ENCODE results near the gene GLDN. TPM values are rescaled to one million over a fixed set of nuclear protein-coding genes. Genes with fewer than 3 reads are reported as not detected.

Gene GLDN
- total and polyA plus RNA-seq, 2 of the 4 experiments (the other 2 are of a cell fraction) = under 0.01 TPM; not detected in 1

DNA sequence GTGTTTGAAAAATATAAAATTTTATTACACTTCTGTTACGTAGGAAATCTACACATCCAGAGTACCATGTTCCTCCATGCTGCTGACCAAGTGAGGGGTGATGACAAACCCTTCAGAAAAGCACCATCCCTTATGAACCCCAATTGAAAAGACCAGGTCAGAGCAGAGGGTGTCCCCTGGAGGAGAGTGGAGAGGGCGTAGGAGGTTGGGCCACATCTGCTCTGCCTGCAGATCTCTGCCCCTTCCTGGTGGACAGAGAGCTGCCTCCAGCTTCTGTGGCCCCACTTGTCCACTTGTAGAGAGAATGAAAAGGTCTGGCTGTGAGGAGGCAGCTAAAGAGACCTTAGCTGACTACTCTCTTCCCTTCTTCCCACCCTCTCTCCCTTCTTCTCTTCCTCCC, 55.5 kb downstream of the GLDN start:
- no CpG with 5 or more reads among the region's 2 CpGs for WGBS, 2 experiments (ENCODE audit: extremely low coverage in 2 of 2, insufficient read length in 1 of 2)
- H3K56ac ChIP-seq (ENCODE audit: extremely low read depth, insufficient read depth, low read length) = no peak overlapping the region
- BruUV-seq (replicated peaks) = no TSS peak
- H2BK120ac ChIP-seq (ENCODE audit: low read depth, low read length) = no peak overlapping the region
- H4K8ac ChIP-seq (ENCODE audit: low read depth in 2 of 2, low read length in 2 of 2) = no peak overlapping the region
- DNase-seq (no peak), ATAC-seq (ENCODE audit: low read depth) (no peak)
- no peaks in the 10 kb centered on the region for H3K9me3 ChIP-seq (ENCODE audit: control insufficient read depth, insufficient read depth, low read length)
- no peak overlapping the region for H3K27ac ChIP-seq (ENCODE audit: insufficient read depth, low read length)
- no peak overlapping the region for H3K4ac ChIP-seq (ENCODE audit: low read depth, low read length)
- H3K14ac ChIP-seq (replicated peaks; ENCODE audit: low read depth, low read length) = no peak overlapping the region
- POLR2A ChIA-PET (ENCODE audit: unreplicated experiment) = no interaction called here
- no peak overlapping the region for H2AK5ac ChIP-seq (ENCODE audit: low read depth, low read length)
- peaks cover 58% of the 10 kb centered on the region for H3K27me3 ChIP-seq (ENCODE audit: control insufficient read depth, insufficient read depth, low read length)
- H3K4me3 ChIP-seq (ENCODE audit: insufficient read depth, low read depth, low read length) = no peak overlapping the region
- H3K23ac ChIP-seq (ENCODE audit: low read depth, low read length) = no peak overlapping the region
- no peak overlapping the region for H2BK20ac ChIP-seq (ENCODE audit: low read depth, low read length)
- no peak overlapping the region for H4K91ac ChIP-seq (ENCODE audit: insufficient read depth, low read depth, low read length)
- H4K20me1 ChIP-seq (ENCODE audit: insufficient read depth, low read length) = no peaks in the 10 kb centered on the region
- H2BK5ac ChIP-seq (ENCODE audit: low read depth, low read length, poor library complexity, severe bottlenecking) = no peak overlapping the region
- intact Hi-C loops (cut with micrococcal nuclease) = no loop called here
- no peak overlapping the region for H3K4me2 ChIP-seq (ENCODE audit: low read depth, low read length)
- in situ Hi-C loops (cut with MboI; ENCODE audit: low sequenced_read_pairs) = no loop called here
- H2AK9ac ChIP-seq (replicated peaks; ENCODE audit: low read depth, low read length, poor library complexity) = no peak overlapping the region
- TF ChIP-seq SMC3 (IDR thresholded peaks at IDR 0.05; ENCODE audit: low read depth, low read length) (no peak), RCOR1 (IDR thresholded peaks at IDR 0.05; ENCODE audit: insufficient replicate concordance, low read length) (no peak), BHLHE40 (IDR thresholded peaks at IDR 0.05; ENCODE audit: low read depth, low read length) (no peak), RAD21 (IDR thresholded peaks at IDR 0.05; ENCODE audit: low read length) (no peak), CHD1 (IDR thresholded peaks at IDR 0.05; ENCODE audit: low read depth, low read length) (no peak), POLR2A (IDR thresholded peaks at IDR 0.05; ENCODE audit: low read depth, low read length) (no peak), FOS (IDR thresholded peaks at IDR 0.05; ENCODE audit: low read depth, low read length) (no peak), MXI1 (IDR thresholded peaks at IDR 0.05; ENCODE audit: borderline replicate concordance, low read depth, low read length) (no peak), CEBPB (IDR thresholded peaks at IDR 0.05; ENCODE audit: low read depth, low read length) (no peak), RFX5 (IDR thresholded peaks at IDR 0.05; ENCODE audit: low read depth, low read length) (no peak), MAZ (IDR thresholded peaks at IDR 0.05; ENCODE audit: borderline replicate concordance, low read depth, low read length) (no peak), NFE2L2 (IDR thresholded peaks at IDR 0.05; ENCODE audit: low read depth, low read length) (no peak)
- TF ChIP-seq, protein P1, sequence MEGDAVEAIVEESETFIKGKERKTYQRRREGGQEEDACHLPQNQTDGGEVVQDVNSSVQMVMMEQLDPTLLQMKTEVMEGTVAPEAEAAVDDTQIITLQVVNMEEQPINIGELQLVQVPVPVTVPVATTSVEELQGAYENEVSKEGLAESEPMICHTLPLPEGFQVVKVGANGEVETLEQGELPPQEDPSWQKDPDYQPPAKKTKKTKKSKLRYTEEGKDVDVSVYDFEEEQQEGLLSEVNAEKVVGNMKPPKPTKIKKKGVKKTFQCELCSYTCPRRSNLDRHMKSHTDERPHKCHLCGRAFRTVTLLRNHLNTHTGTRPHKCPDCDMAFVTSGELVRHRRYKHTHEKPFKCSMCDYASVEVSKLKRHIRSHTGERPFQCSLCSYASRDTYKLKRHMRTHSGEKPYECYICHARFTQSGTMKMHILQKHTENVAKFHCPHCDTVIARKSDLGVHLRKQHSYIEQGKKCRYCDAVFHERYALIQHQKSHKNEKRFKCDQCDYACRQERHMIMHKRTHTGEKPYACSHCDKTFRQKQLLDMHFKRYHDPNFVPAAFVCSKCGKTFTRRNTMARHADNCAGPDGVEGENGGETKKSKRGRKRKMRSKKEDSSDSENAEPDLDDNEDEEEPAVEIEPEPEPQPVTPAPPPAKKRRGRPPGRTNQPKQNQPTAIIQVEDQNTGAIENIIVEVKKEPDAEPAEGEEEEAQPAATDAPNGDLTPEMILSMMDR (conservative IDR thresholded peaks at IDR 0.05; ENCODE audit: low read depth, low read length) = no peak
- TF ChIP-seq, protein P2, sequence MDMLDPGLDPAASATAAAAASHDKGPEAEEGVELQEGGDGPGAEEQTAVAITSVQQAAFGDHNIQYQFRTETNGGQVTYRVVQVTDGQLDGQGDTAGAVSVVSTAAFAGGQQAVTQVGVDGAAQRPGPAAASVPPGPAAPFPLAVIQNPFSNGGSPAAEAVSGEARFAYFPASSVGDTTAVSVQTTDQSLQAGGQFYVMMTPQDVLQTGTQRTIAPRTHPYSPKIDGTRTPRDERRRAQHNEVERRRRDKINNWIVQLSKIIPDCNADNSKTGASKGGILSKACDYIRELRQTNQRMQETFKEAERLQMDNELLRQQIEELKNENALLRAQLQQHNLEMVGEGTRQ (IDR thresholded peaks at IDR 0.05; ENCODE audit: low read depth, low read length) = no peak
- TF ChIP-seq, protein P3, sequence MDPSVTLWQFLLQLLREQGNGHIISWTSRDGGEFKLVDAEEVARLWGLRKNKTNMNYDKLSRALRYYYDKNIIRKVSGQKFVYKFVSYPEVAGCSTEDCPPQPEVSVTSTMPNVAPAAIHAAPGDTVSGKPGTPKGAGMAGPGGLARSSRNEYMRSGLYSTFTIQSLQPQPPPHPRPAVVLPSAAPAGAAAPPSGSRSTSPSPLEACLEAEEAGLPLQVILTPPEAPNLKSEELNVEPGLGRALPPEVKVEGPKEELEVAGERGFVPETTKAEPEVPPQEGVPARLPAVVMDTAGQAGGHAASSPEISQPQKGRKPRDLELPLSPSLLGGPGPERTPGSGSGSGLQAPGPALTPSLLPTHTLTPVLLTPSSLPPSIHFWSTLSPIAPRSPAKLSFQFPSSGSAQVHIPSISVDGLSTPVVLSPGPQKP (IDR thresholded peaks at IDR 0.05; ENCODE audit: borderline replicate concordance, low read depth, low read length) = no peak
- no peaks in the 10 kb centered on the region for H3K9me1 ChIP-seq (ENCODE audit: insufficient read depth, low read length)
- no peaks in the 10 kb centered on the region for H3K4me1 ChIP-seq (ENCODE audit: control insufficient read depth, insufficient read depth, low read length)
- CTCF ChIA-PET = interaction anchor here (1.0 kb wide), 1 partner anchor 234 kb away, joined by 4 read pairs; no protein-coding TSS in a partner anchor
- no peak overlapping the region for H2AFZ ChIP-seq (replicated peaks; ENCODE audit: low read length, poor library complexity)
- no peak overlapping the region for H3K9ac ChIP-seq (ENCODE audit: low read depth, low read length)
- no peaks in the 10 kb centered on the region for H3K79me1 ChIP-seq (ENCODE audit: low read depth in 1 of 2, low read length in 2 of 2)
- H2BK15ac ChIP-seq (ENCODE audit: low read depth, low read length) = no peak overlapping the region
- H4K5ac ChIP-seq (ENCODE audit: low read depth, low read length) = no peak overlapping the region
- dilution Hi-C loops (cut with HindIII; ENCODE audit: low sequenced_read_pairs, unreplicated experiment) = no loop called here
- no peak overlapping the region for H3K18ac ChIP-seq (ENCODE audit: low read depth, low read length)
- no peaks in the 10 kb centered on the region for H3K36me3 ChIP-seq (ENCODE audit: control insufficient read depth, insufficient read depth, low read length)
